IMR-90 (cell line): ENCODE results near the gene INO80. TPM values are rescaled to one million over a fixed set of nuclear protein-coding genes. Genes with fewer than 3 reads are reported as not detected.

Source experiments
- ATAC-seq: fragments of 200-7000 bp; cut with Tn5 transposase; 2 replicates; pipeline ENCODE4 v1.9.1; 2020; ENCODE audit warnings: low read depth, mild to moderate bottlenecking, moderate library complexity
- BruUV-seq: library from RNA; stranded (reverse); fragments of 400-500 nt; replicated peaks from 2 replicates; lab custom pipeline; 2021; lab: Mats Ljungman, UMichigan
- CTCF ChIA-PET: fragments of 300-600 bp; formaldehyde crosslinking; extraction: SDS; loops from one replicate; lab custom pipeline; 2021; ENCODE audit warnings: antibody characterized with exemption; lab: Yijun Ruan, JAX
- POLR2A ChIA-PET: fragments of 300-600 bp; sonication (Branson Sonifier 250); formaldehyde crosslinking; loops from one replicate; lab custom pipeline; 2022; ENCODE audit warnings: antibody characterized with exemption; ENCODE audit not compliant: unreplicated experiment; lab: Charles Lee
- DNase-seq: peaks from one replicate; pipeline ENCODE4 v3.0.0; 2013
- H2AFZ ChIP-seq: replicated peaks from 2 replicates; pipeline ENCODE3; 2013; ENCODE audit warnings: low read length, mild to moderate bottlenecking; ENCODE audit not compliant: poor library complexity
- H2AK5ac ChIP-seq: 2 replicates; pipeline ENCODE4 v1.6.1; 2013; ENCODE audit warnings: low read depth, low read length, inconsistent platforms
- H2AK9ac ChIP-seq: replicated peaks from 2 replicates; pipeline ENCODE3; 2013; ENCODE audit warnings: mild to moderate bottlenecking, low read depth, low read length, moderate library complexity; ENCODE audit not compliant: poor library complexity
- H2BK120ac ChIP-seq: 2 replicates; pipeline ENCODE4 v1.6.1; 2013; ENCODE audit warnings: low read depth, low read length, inconsistent platforms
- H2BK15ac ChIP-seq: 3 replicates; pipeline ENCODE4 v1.6.1; 2013; ENCODE audit warnings: low read depth, low read length, inconsistent platforms
- H2BK20ac ChIP-seq: 2 replicates; pipeline ENCODE4 v1.6.1; 2013; ENCODE audit warnings: low read depth, mild to moderate bottlenecking, inconsistent platforms, low read length, moderate library complexity
- H2BK5ac ChIP-seq: 2 replicates; pipeline ENCODE4 v1.6.1; 2013; ENCODE audit warnings: mild to moderate bottlenecking, low read depth, low read length, inconsistent platforms; ENCODE audit not compliant: poor library complexity, severe bottlenecking
- H3K14ac ChIP-seq: replicated peaks from 2 replicates; pipeline ENCODE4 v1.6.1; 2013; ENCODE audit warnings: low read depth, low read length, inconsistent platforms
- H3K18ac ChIP-seq: 2 replicates; pipeline ENCODE4 v1.6.1; 2013; ENCODE audit warnings: low read depth, low read length, control low read depth
- H3K23ac ChIP-seq: 2 replicates; pipeline ENCODE4 v1.6.1; 2013; ENCODE audit warnings: low read depth, low read length, inconsistent platforms
- H3K27ac ChIP-seq: 2 replicates; pipeline ENCODE4 v1.5.1; 2013; ENCODE audit warnings: mild to moderate bottlenecking, control low read depth, low read length; ENCODE audit not compliant: insufficient read depth
- H3K27me3 ChIP-seq: 2 replicates; pipeline ENCODE4 v1.6.1; 2013; ENCODE audit warnings: low read length; ENCODE audit not compliant: control insufficient read depth, insufficient read depth
- H3K36me3 ChIP-seq: 2 replicates; pipeline ENCODE4 v1.6.1; 2013; ENCODE audit warnings: low read length, mixed read lengths; ENCODE audit not compliant: control insufficient read depth, insufficient read depth
- H3K4ac ChIP-seq: 2 replicates; pipeline ENCODE4 v1.6.1; 2013; ENCODE audit warnings: low read depth, low read length, inconsistent platforms
- H3K4me1 ChIP-seq: 2 replicates; pipeline ENCODE4 v1.6.1; 2013; ENCODE audit warnings: low read length, mixed read lengths; ENCODE audit not compliant: control insufficient read depth, insufficient read depth
- H3K4me2 ChIP-seq: 2 replicates; pipeline ENCODE4 v1.6.1; 2013; ENCODE audit warnings: low read depth, mild to moderate bottlenecking, control low read depth, low read length, moderate library complexity
- H3K4me3 ChIP-seq: 2 replicates; pipeline ENCODE4 v1.5.1; 2013; ENCODE audit warnings: low read depth, mild to moderate bottlenecking, control low read depth, low read length, moderate library complexity; ENCODE audit not compliant: insufficient read depth
- H3K56ac ChIP-seq: 2 replicates; pipeline ENCODE4 v1.6.1; 2013; ENCODE audit warnings: low read length, inconsistent platforms; ENCODE audit not compliant: insufficient read depth; ENCODE audit errors: extremely low read depth
- H3K79me1 ChIP-seq, 2 experiments: 2 replicates each; pipeline ENCODE4 v1.6.1; 2013; ENCODE audit warnings: low read length in 2 of 2, inconsistent platforms in 1 of 2, low read depth in 1 of 2
- H3K9ac ChIP-seq: 2 replicates; pipeline ENCODE4 v1.6.1; 2013; ENCODE audit warnings: low read depth, low read length, control low read depth
- H3K9me1 ChIP-seq: 2 replicates; pipeline ENCODE4 v1.6.1; 2013; ENCODE audit warnings: low read length, inconsistent platforms; ENCODE audit not compliant: insufficient read depth
- H3K9me3 ChIP-seq: 2 replicates; pipeline ENCODE4 v1.6.1; 2013; ENCODE audit warnings: low read length; ENCODE audit not compliant: control insufficient read depth, insufficient read depth
- H4K20me1 ChIP-seq: 2 replicates; pipeline ENCODE4 v1.6.1; 2013; ENCODE audit warnings: low read length, inconsistent platforms; ENCODE audit not compliant: insufficient read depth
- H4K5ac ChIP-seq: 2 replicates; pipeline ENCODE4 v1.6.1; 2013; ENCODE audit warnings: mild to moderate bottlenecking, low read depth, low read length, control low read depth
- H4K8ac ChIP-seq, 2 experiments: 2 replicates each; pipeline ENCODE4 v1.6.1; 2013; ENCODE audit warnings: low read depth in 2 of 2, low read length in 2 of 2, control low read depth in 1 of 2, inconsistent platforms in 1 of 2
- H4K91ac ChIP-seq: 2 replicates; pipeline ENCODE4 v1.6.1; 2013; ENCODE audit warnings: low read depth, low read length, inconsistent platforms; ENCODE audit not compliant: insufficient read depth
- BHLHE40 ChIP-seq: fragments of 150-350 bp; IDR thresholded peaks from 2 replicates; pipeline ENCODE4 v1.6.1; 2016; ENCODE audit warnings: mild to moderate bottlenecking, low read depth, low read length
- CEBPB ChIP-seq: IDR thresholded peaks from 2 replicates; pipeline ENCODE4 v1.6.1; 2012; ENCODE audit warnings: low read depth, low read length, improper control_type of control experiment
- CHD1 ChIP-seq: IDR thresholded peaks from 2 replicates; pipeline ENCODE4 v1.6.1; 2012; ENCODE audit warnings: low read depth, low read length, improper control_type of control experiment
- FOS ChIP-seq: fragments of 150-350 bp; IDR thresholded peaks from 2 replicates; pipeline ENCODE4 v1.6.1; 2016; ENCODE audit warnings: low read depth, low read length
- MAFK ChIP-seq: IDR thresholded peaks from 2 replicates; pipeline ENCODE4 v1.6.1; 2012; ENCODE audit warnings: low read depth, low read length, improper control_type of control experiment
- MAZ ChIP-seq: IDR thresholded peaks from 2 replicates; pipeline ENCODE4 v1.6.1; 2012; ENCODE audit warnings: low read depth, mild to moderate bottlenecking, low read length, improper control_type of control experiment, moderate library complexity, borderline replicate concordance
- MXI1 ChIP-seq: IDR thresholded peaks from 2 replicates; pipeline ENCODE4 v1.6.1; 2012; ENCODE audit warnings: low read depth, mild to moderate bottlenecking, low read length, moderate library complexity, borderline replicate concordance
- NFE2L2 ChIP-seq: fragments of 150-350 bp; IDR thresholded peaks from 2 replicates; pipeline ENCODE4 v1.6.1; 2016; ENCODE audit warnings: low read depth, mild to moderate bottlenecking, low read length
- POLR2A ChIP-seq: IDR thresholded peaks from 2 replicates; pipeline ENCODE4 v1.6.1; 2012; ENCODE audit warnings: mild to moderate bottlenecking, low read depth, low read length
- RAD21 ChIP-seq: IDR thresholded peaks from 2 replicates; pipeline ENCODE4 v1.6.1; 2012; ENCODE audit warnings: low read length, improper control_type of control experiment
- RCOR1 ChIP-seq: IDR thresholded peaks from 2 replicates; pipeline ENCODE4 v1.6.1; 2012; ENCODE audit warnings: mild to moderate bottlenecking, low read length, improper control_type of control experiment; ENCODE audit not compliant: insufficient replicate concordance
- RFX5 ChIP-seq: IDR thresholded peaks from 2 replicates; pipeline ENCODE4 v1.8.0; 2012; ENCODE audit warnings: low read depth, mild to moderate bottlenecking, low read length, moderate library complexity
- SMC3 ChIP-seq: fragments of 150-350 bp; IDR thresholded peaks from 2 replicates; pipeline ENCODE4 v1.6.1; 2016; ENCODE audit warnings: low read depth, mild to moderate bottlenecking, antibody characterized with exemption, low read length, moderate library complexity
- dilution Hi-C: fragments of 300-500 bp; cut with HindIII; formaldehyde crosslinking; loops from one replicate; pipeline ENCODE4 v1.14.3; 2018; ENCODE audit warnings: low sequenced_read_pairs; ENCODE audit not compliant: unreplicated experiment
- in situ Hi-C: fragments of 300-500 bp; cut with MboI; formaldehyde crosslinking; loops from 3 replicates; pipeline ENCODE4 v1.14.3; 2019; ENCODE audit warnings: low sequenced_read_pairs, inconsistent platforms, mixed read lengths
- intact Hi-C: fragments of 100-400 bp; cut with micrococcal nuclease; formaldehyde crosslinking; loops from 2 replicates; pipeline ENCODE4 v1.10.0; 2022
- polyA plus RNA-seq, 3 experiments: library from polyadenylated mRNA; depleted of rRNA; stranded (reverse); fragments of >200 nt; gene quantifications; 2 replicates each; pipeline ENCODE4 v1.2.3, GENCODE V29; 2012; ENCODE audit warnings: low replicate concordance in 1 of 3
- total RNA-seq: library from RNA; depleted of rRNA; stranded (reverse); fragments of >200 nt; gene quantifications from 2 replicates; pipeline ENCODE4 v1.2.3, GENCODE V29; 2012
- TF ChIP-seq, protein P1 (sequence below): fragments of 150-350 bp; IDR thresholded peaks from 2 replicates; pipeline ENCODE4 v1.6.1; 2017; ENCODE audit warnings: mild to moderate bottlenecking, antibody characterized with exemption, low read length, low read depth
- TF ChIP-seq, protein P2 (sequence below): fragments of 150-350 bp; IDR thresholded peaks from 2 replicates; pipeline ENCODE4 v1.6.1; 2016; ENCODE audit warnings: low read depth, mild to moderate bottlenecking, low read length, moderate library complexity, borderline replicate concordance
- TF ChIP-seq, protein P3 (sequence below): conservative IDR thresholded peaks from 2 replicates; pipeline ENCODE4 v1.5.1; 2012; ENCODE audit warnings: mild to moderate bottlenecking, low read depth, low read length, improper control_type of control experiment

Gene INO80
- total and polyA plus RNA-seq, 2 of the 4 experiments (the other 2 are of a cell fraction) = 6.0 to 13.3 TPM

DNA sequence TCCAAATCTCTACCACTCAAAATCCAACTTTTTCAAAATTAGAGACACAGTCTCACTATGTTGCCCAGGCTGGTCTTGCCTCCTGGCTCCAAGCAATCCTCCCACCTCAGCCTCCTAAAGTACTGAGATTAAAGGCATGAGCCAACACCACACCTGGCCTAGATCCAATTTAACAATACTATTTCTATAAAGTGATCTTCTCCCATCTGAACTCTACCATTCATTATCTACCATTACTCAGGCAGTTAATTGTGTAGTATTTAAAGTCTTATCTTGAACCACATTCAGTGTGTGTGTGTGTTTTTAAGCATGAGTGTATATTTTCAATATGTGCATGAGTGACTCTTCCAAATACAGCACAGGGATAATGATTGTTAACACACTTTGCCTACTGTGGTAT lies 77.0 kb downstream of the INO80 start:
- in situ Hi-C loops = no loop called here
- Histone ChIP-seq H3K14ac (no peak overlapping the region), H2AK5ac (no peak overlapping the region), H4K91ac (no peak overlapping the region), H3K18ac (no peak overlapping the region), H4K8ac (no peak overlapping the region), H3K4me2 (no peak overlapping the region), H2BK15ac (no peak overlapping the region), H4K5ac (no peak overlapping the region), H2BK5ac (no peak overlapping the region), H3K4me1 (peaks cover 4% of the 10 kb centered on the region), H2AFZ (no peak overlapping the region), H3K27ac (no peak overlapping the region), H3K79me1 (peaks cover 12 to 43% of the 10 kb centered on the region in 2 experiments), H3K9me3 (no peaks in the 10 kb centered on the region), H2BK120ac (no peak overlapping the region), H3K27me3 (no peaks in the 10 kb centered on the region), H3K9me1 (no peaks in the 10 kb centered on the region), H3K4me3 (no peak overlapping the region), H4K20me1 (no peaks in the 10 kb centered on the region; the same call in 1 of the 2 replicates), H3K23ac (no peak overlapping the region), H2BK20ac (no peak overlapping the region), H3K9ac (no peak overlapping the region), H3K36me3 (peaks cover 15% of the 10 kb centered on the region), H3K4ac (no peak overlapping the region), H3K56ac (no peak overlapping the region), H2AK9ac (no peak overlapping the region)
- no peak for DNase-seq
- ChIA-PET POLR2A (no interaction called here), CTCF (no interaction called here)
- dilution Hi-C loops = no loop called here
- intact Hi-C loops = no loop called here
- no TSS peak for BruUV-seq
- no peak for ATAC-seq
- TF ChIP-seq SMC3 (no peak), RFX5 (no peak), CEBPB (no peak), BHLHE40 (no peak), FOS (no peak), POLR2A (no peak), CHD1 (no peak), MXI1 (no peak), RCOR1 (no peak), RAD21 (no peak), MAFK (no peak), NFE2L2 (no peak), MAZ (no peak)
- TF ChIP-seq, protein P1, sequence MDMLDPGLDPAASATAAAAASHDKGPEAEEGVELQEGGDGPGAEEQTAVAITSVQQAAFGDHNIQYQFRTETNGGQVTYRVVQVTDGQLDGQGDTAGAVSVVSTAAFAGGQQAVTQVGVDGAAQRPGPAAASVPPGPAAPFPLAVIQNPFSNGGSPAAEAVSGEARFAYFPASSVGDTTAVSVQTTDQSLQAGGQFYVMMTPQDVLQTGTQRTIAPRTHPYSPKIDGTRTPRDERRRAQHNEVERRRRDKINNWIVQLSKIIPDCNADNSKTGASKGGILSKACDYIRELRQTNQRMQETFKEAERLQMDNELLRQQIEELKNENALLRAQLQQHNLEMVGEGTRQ = no peak
- TF ChIP-seq, protein P2, sequence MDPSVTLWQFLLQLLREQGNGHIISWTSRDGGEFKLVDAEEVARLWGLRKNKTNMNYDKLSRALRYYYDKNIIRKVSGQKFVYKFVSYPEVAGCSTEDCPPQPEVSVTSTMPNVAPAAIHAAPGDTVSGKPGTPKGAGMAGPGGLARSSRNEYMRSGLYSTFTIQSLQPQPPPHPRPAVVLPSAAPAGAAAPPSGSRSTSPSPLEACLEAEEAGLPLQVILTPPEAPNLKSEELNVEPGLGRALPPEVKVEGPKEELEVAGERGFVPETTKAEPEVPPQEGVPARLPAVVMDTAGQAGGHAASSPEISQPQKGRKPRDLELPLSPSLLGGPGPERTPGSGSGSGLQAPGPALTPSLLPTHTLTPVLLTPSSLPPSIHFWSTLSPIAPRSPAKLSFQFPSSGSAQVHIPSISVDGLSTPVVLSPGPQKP = no peak
- TF ChIP-seq, protein P3, sequence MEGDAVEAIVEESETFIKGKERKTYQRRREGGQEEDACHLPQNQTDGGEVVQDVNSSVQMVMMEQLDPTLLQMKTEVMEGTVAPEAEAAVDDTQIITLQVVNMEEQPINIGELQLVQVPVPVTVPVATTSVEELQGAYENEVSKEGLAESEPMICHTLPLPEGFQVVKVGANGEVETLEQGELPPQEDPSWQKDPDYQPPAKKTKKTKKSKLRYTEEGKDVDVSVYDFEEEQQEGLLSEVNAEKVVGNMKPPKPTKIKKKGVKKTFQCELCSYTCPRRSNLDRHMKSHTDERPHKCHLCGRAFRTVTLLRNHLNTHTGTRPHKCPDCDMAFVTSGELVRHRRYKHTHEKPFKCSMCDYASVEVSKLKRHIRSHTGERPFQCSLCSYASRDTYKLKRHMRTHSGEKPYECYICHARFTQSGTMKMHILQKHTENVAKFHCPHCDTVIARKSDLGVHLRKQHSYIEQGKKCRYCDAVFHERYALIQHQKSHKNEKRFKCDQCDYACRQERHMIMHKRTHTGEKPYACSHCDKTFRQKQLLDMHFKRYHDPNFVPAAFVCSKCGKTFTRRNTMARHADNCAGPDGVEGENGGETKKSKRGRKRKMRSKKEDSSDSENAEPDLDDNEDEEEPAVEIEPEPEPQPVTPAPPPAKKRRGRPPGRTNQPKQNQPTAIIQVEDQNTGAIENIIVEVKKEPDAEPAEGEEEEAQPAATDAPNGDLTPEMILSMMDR = no peak
